Skin epidermis (tissue), 12 donors: Measurements from ENCODE around the gene RPL39L.

Experiments
- H3K27ac ChIP-seq, 21 experiments: fragments of 200-600 bp; sonication (generic) in 11 of 21; one replicate each; pipeline ENCODE4 v1.5.0; 2020; ENCODE audit warnings: mild to moderate bottlenecking in 3 of 21, inconsistent platforms in 2 of 21, moderate library complexity in 2 of 21
- H3K4me3 ChIP-seq, 7 experiments: fragments of 200-600 bp; sonication (generic) in 2 of 7; one replicate each; pipeline ENCODE4 v1.5.0; 2020; ENCODE audit warnings: inconsistent platforms in 2 of 7, mild to moderate bottlenecking in 2 of 7, moderate library complexity in 1 of 7

The RPL39L gene

DNA sequence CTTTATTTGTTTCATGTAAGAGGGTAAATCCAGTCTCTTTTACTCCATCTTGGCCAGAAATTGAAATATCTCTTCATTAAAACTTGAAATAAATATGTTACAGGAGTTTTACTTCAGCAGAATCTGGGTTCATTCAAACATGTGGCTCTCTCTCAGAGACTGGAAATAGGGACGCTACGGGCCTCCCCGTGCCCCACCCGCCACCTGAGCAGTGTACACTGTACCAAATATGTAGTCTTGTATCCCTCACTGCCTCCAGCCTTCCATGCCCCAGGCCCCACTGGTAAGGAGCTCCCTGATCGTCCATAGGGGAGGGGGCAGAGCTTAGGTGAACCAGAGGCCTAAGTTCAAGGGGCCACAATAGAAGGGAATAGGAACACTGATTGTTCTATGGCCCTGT is 36.0 kb downstream of the RPL39L start:
- no peak overlapping the region for H3K4me3 ChIP-seq
- no peak overlapping the region for H3K27ac ChIP-seq

DNA sequence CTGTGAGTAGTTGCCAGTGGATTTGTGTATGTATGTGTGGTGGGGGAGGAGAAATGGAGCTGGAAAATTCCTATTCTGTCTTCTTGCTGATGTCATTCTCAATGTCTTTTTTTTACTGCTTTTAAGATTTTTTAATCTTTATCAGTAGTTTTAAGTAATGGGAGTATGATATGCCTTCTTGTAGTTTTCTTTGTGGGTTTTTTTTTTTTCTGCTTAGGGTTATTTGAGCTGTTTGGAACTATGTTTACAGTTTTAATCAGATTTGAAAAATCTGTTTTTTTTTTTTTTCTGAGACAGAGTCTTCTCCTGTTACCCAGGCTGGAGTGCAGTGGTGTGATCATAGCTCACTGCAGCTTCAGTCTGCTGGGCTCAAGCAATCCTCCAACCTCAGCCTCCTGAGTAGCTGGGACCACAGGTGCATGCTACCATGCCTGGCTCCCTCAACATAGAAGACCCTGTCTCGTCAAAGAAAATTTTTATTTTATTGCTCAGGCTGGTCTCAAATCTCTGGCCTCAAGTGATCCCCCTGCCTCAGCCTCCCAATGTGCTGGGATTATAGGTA is 37.1 kb downstream of the RPL39L start:
- Histone ChIP-seq H3K4me3 (no peak overlapping the region), H3K27ac (peak overlapping the region in 7 of 21 experiments; percentile 5 to 60 (median 33))

DNA sequence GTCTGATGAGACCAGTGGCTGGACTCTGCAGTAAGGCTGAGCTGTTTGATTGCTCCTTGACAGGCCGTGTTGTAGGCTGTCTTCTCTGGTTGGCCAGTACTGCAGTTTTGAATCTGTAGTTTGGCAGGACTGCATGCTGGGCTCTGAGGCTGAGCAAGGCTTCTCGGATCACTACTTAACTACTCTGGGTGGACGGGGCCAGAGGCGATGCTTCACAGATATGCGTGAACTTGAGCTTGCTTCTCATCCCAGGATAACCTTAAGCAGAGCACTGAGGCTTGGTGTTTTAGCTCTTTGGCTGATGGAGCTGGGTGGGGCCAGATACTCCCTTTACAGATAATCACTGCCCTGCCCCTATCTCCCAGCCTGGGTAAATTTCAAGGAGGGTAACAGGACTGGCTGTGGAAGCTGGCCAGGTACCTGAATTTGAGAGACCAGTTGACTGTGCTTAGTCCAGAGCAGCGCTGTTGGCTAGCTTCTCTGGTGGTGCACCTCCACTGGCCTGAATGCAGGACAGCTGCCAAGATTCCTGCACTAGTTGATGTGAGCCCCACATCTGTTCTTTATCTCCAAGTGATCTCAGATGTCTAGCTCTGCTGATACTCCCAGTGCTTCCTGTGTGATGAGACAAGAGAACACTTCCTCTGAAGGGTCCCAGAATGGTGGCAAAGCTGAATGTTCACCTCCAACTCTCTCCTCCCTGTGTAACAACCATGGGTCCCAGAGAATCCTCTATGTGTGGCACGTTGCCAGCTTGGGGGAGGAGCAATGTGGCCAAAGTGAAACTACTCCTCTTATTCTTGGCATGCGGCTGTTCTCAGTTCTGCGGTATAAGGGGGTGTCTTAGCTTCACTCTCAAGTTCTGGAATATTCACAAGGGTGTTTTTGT is 37.9 kb downstream of the RPL39L start:
- H3K27ac ChIP-seq = peak overlapping the region in 7 of 21 experiments; percentile 5 to 60 (median 33)
- no peak overlapping the region for H3K4me3 ChIP-seq

DNA sequence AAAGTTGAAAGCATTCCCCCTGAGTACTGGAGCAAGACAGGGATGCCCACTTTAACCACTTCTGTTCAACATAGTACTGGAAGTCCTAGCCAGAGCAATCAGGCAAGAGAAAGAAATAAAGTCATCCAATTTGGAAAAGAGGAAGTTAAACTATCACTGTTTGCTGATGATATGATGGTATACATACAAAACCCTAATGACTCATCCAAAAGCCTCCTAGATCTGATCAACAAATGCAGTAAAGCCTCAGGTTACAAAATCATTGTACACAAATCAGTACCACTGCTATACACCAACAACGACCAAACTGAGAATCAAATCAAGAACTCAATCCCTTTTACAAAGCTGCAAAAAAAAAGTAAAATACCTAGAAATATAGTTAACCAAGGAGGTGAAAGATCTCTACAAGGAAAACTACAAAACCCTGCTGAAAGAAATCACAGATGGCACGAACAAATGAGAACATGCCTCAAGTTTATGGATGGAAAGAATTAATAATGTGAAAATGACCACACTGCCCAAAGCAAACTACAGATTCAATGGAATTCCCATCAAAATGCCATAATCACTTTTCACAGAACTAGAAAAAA is 40.3 kb downstream of the RPL39L start:
- H3K27ac ChIP-seq = no peak overlapping the region

DNA sequence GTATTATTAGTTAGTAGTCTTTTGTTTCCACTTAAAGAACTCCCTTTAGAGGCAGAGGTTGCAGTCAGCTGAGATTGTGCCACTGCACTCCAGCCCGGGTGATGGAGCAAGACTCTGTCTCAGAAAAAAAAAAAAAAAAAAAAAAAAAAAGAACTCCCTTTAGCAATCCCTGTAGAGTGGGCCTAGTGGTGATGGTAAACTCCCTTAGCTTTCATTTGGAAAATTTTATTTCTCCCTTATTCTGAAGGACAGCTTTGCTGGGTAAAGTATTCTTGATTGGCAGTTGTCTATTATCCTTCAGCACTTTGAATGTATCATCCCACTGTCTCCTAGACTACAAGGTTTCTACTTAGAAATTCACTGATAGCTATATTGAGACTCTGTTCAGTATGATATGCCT is 46.0 kb downstream of the RPL39L start:
- Histone ChIP-seq H3K4me3 (no peak overlapping the region), H3K27ac (no peak overlapping the region)

More for the DNA sequence above, 40.3 kb downstream of the RPL39L start:
- H3K4me3 ChIP-seq = no peak overlapping the region

DNA sequence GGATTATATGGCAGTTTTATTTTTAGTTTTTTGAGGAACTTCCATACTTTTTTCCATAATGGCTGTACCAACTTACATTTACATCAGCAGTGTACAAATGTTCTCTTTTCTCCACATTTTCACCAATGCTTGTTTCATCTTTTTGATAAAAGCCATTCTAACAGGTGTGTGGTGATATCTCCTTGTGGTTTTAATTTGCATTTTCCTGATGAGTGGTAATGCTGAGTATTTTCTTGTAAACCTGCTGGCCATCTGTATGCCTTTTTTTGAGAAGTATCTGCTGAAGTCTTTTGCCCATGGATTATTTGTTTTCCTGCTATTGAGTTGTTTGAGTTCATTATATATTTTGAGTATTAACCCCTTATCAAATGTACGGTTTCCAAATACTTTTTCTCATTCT is 50.6 kb downstream of the RPL39L start:
- Histone ChIP-seq H3K4me3 (no peak overlapping the region), H3K27ac (no peak overlapping the region)

DNA sequence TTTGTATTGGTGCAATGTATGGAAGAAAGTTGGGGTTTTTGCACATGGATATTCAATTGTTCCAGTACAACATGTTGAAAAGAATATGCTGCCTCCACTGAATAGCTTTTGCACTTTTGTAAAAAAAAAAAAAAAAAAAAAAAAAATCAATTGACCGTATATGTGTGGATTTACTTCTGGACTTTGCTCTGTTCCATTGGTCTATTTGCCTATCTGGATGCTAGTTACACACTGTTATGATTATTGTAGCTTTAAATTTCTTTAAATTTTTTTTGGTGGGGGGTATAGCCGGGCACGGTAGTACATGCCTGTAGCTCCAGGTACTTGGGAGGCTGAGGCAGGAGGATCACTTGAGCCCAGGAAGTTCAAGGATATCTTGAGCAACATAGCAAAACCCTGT is 52.5 kb downstream of the RPL39L start:
- Histone ChIP-seq H3K4me3 (no peak overlapping the region), H3K27ac (no peak overlapping the region)

DNA sequence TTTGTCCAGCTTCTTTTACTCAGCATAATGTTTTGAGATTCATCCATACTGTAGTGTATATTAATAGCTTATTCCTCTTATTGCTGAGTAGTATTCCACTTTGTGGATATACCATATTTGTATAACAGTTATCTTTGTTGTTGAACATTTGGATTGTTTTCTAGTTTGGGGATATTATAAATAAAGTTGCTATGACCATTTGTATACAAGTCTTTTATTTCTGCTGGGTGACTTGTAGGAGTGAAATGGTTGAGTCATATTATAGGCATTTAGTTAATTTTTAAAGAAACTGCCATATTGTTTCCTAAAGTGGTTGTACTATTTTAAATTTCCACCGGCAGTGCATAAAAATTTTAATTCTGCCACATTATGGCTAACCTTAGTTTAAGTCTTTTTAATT is 53.4 kb downstream of the RPL39L start:
- H3K4me3 ChIP-seq = no peak overlapping the region
- H3K27ac ChIP-seq = no peak overlapping the region

DNA sequence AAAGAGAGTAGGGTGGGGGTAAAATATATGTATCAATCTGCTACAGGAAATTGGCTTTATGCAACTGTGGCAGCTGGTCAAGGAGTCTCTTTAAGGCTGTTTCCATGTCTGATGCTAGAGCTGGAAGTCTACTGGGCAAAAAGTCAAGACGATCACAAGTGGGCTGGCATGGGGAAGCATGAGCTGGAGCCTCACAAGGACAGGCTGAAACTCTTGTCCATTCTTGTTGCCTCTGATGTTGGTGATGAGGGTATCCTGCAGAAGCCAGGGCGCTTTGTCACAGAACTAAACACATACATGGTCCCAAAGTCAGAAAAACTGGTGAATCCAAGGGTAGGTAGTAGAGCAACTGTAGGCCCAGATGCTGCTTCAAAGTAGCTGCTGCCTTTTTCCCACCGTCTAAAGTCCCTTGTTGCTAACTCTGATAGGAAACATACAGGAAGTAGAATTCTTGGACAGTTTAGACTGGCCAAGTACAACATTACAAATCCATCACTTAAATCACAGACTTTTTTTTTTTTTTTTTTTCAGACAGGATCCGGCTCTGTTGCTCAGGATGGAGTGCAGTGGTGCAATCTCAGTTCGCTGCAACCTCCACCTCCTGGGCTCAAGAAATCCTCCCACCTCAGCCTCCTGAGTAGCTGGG is 54.2 kb downstream of the RPL39L start:
- Histone ChIP-seq H3K4me3 (no peak overlapping the region), H3K27ac (peak overlapping the region in 1 of 21 experiments; percentile 26)

DNA sequence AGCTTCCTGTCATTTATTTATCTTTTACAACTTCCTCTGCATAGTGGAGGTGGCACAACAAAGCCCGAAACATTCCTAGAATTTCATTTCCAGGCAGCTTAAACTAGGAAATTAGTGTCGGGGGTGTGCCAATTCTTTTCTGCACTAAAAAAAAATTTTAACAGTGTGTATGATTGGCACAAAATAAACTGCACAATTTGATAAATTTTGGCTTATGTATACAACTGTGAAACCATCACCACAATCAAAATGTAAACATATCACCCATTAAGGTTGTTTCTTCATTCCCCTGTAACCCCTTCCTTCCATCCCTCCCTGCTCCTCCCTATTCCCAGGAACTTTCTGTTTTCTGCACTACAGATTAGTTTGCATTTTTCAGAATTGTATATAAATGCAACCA is 54.7 kb downstream of the RPL39L start:
- Histone ChIP-seq H3K4me3 (no peak overlapping the region), H3K27ac (peak overlapping the region in 1 of 21 experiments; percentile 5)

DNA sequence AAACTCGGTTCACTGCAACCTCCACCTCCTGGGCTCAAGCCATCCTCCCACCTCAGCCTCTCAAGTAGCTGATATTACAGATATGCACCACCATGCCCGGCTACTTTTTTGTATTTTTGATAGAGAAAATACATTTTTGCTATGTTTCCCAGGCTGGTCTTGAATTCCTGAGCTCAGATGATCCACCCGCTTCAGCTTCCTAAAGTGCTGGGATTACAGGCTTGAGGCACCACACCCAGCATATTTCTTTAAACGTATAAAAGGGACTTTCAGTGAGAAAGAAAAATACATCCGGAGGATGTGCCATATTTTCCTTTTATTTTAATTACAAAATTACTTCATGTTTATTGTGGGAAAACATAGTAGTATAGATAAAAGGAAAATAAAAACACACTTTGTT is 55.2 kb downstream of the RPL39L start:
- H3K27ac ChIP-seq = peak overlapping the region in 1 of 21 experiments; percentile 5
- no peak overlapping the region for H3K4me3 ChIP-seq

DNA sequence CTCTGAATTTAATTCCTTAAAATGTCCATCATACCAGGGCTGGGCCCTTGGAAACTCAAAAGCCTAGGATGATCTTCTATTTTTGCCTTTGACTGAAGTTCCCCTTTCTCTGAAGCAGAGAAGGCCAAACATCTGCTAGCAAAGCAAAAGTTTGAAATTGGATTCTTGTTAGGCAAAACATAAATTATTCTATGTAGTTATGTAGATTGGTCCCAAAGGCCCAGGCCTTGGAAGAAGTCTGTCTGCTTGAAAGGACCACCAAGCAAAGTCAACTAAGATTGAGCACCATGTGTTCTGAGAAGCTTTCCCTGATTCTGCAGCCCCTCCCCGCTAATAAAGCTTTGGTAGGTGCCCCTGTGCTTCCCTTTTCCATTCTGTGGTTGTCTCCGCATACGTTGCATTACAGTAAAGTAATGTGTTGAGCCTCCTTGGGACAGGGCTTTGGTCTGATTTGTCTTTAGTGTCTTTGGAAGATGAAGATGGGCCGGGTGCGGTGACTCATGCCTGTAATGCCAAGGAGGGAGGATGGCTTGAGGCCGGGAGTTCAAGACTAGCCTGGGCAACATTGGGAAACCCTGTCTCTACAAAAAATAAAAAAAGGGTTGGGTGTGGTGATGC is 56.4 kb downstream of the RPL39L start:
- Histone ChIP-seq H3K27ac (no peak overlapping the region), H3K4me3 (no peak overlapping the region)

DNA sequence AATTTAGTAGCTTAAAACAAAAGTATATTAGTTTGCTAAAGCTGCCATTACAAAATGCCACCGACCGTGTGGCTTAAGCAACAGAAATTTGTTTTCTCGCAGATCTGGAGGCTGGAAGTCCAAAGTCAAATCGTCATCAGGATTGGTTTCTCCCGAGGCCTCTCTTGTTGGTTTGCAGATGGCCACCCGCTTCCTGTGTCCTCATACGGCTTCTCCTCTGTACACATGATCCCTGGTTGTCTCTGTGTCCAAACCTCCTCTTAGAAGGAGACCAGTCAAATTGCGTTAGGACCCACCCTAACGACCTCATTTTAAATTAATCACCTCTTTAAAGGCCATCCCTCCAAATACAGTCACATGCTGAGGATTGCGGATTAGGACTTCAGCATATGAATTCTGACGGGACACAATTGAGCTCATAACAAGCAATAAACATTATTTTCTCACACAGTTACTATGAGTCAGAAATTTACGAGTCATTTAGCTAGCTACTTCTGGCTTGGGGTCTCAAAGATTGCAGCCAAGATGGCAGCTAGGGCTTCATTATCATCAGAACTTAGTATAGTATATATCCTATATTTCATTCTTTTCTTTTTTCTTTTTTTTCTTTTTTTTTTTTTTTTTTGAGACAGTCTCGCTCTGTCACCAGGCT is 58.4 kb downstream of the RPL39L start:
- no peak overlapping the region for H3K27ac ChIP-seq
- no peak overlapping the region for H3K4me3 ChIP-seq

DNA sequence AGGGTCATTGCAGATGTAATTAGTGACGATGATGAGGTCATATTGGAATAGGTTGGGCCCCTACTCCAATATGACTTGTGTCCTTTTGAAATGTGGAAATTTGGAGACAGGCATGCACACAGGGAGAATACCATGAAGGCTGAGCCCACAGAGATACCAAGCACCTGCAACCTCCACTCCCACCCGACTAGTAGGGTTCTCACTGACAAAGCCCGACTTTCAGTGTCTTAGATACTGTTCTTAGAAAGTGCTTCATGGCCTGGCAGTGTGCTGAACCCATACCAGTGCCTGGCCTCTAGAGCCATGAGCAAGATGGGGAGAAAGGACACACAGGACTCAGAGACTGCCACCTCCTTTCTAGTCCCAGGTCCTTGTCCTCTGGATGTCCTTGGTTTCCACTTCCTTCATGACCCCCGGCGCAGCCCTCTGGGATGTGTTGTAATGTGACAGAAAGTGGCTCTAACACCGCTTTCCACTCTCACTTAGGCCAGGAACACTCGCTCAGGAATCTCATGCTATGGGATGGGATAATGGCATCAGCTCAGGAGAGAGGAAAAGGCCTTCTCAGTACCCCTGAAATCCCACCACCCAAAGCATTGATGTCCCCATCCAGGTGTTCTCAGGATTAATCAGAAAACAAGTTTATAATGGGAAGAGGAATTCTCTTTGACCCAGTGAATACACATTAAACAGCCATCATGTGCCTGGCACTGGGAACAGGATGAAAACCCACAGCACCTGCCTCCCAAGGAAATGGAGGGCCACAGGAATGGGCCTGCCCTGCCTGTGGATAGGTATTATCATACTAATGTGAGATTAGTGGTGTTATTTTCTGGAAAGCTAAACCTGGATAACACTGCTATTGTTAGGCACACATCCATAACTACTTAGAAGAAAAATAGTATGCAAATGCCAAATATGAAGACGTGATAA is 59.9 kb downstream of the RPL39L start:
- Histone ChIP-seq H3K27ac (no peak overlapping the region), H3K4me3 (no peak overlapping the region)

DNA sequence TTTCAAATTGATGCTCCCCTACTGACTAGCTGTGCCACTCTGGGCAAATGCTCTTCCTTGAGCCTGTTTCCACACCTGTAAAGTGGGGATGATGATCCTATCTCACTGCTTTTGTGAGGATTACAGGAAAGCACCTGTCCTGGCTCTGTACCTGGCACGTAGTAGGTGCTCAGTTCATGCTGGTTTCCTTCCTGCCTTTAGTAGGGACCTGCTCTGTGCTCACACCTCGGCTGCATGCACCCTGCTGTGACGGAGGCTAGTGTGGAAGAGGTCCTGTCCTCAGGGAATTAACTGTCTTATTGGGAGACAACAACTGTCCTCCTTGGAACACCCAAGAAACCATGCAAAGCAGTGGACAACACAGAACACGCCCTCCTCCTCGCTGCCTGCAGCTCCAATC is 61.8 kb downstream of the RPL39L start:
- Histone ChIP-seq H3K4me3 (no peak overlapping the region), H3K27ac (no peak overlapping the region)

DNA sequence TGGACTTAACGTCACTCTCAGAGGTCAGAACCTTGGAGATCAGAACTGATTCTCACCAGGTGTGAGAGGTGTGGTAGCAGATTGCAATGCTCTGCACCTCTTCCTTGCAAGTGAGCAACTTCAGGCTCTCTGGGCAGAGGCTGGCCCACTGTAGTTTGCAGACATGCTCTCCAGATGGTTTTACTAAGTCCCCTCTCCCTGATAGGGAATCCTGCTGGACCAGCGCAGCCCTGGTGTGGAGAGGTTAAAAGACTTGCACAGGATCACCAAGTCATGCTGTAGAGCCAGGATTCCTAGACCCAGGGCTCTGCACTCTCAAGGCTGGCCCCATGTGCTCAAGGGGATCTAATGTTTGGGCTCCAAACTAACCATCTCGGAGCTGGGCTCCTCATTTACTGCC is 62.2 kb downstream of the RPL39L start:
- Histone ChIP-seq H3K4me3 (no peak overlapping the region), H3K27ac (no peak overlapping the region)

DNA sequence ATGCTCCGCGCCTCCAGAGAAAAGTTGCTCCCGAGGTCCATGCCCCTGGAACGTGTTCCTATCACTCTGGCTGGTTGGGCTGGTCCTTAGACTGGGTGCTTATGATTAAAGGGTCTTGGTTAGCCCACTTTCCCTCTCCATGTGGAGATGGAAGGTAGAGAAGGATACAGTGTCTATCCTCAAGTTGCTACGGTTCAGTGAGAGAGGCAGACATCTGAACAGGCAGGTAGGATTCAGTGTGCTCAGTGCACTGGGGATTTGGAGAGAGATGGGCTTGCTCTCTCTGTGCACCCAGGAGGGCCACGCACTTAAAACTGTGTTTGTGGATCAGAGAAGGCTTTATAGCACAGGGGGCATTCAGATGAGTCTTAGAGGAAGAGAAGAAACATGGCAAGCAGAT is 63.0 kb downstream of the RPL39L start:
- Histone ChIP-seq H3K4me3 (no peak overlapping the region), H3K27ac (no peak overlapping the region)

DNA sequence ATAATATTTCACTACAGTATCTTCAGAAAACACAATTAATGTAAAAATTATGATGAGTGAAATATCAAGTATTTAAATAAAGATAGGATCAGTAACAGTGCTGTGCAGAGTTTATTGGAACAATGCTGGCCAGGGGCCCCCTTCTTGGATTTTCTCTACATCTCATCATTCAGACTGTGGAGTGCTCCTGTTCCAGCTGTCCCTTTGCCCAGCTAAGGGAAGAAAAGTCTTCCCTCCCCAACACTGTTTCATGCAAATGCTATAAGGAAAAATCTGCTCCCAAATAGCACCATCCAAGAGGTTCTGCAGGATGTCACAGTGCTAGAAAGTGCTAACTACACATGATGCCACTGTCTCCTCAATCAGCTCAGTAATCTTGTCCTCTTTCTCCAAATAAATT is 64.5 kb downstream of the RPL39L start:
- Histone ChIP-seq H3K4me3 (no peak overlapping the region), H3K27ac (no peak overlapping the region)
